HepG2 (cell line): ENCODE results near the gene P2RX7. TPM values are rescaled to one million over a fixed set of nuclear protein-coding genes. Genes with fewer than 3 reads are reported as not detected.

Experiments used
- BHLHE40 ChIP-seq: IDR thresholded peaks from 2 replicates; pipeline ENCODE4 v1.6.1; 2011; ENCODE audit warnings: low read length, improper control_type of control experiment
- CBX2 ChIP-seq, 2 experiments: fragments of 200-600 bp in 1 of 2; sonication (generic); formaldehyde crosslinking in 1 of 2; IDR thresholded peaks; 2 replicates each; pipeline versions ENCODE4 v1.7.0 to v1.8.1; 2018 to 2022; ENCODE audit warnings: low read depth in 2 of 2, low read length in 1 of 2, mild to moderate bottlenecking in 1 of 2, missing genetic modification reagents in 1 of 2
- CREBL2 ChIP-seq: sonication (generic); formaldehyde crosslinking; IDR thresholded peaks from 2 replicates; pipeline ENCODE4 v1.8.1; 2023; ENCODE audit warnings: missing genetic modification reagents, mild to moderate bottlenecking, borderline replicate concordance
- CREM ChIP-seq, 2 experiments: sonication (generic) in 1 of 2; formaldehyde crosslinking in 1 of 2; IDR thresholded peaks; 2 replicates each; pipeline versions ENCODE4 v1.4.0 to v1.6.1; 2016 to 2020; ENCODE audit warnings: antibody characterized with exemption in 1 of 2, mild to moderate bottlenecking in 1 of 2, missing genetic modification reagents in 1 of 2
- EEA1 ChIP-seq: sonication (generic); formaldehyde crosslinking; IDR thresholded peaks from 2 replicates; pipeline ENCODE4 v1.5.1; 2020; ENCODE audit warnings: mild to moderate bottlenecking, missing genetic modification reagents, borderline replicate concordance
- HMGXB3 ChIP-seq: sonication (generic); formaldehyde crosslinking; IDR thresholded peaks from 2 replicates; pipeline ENCODE4 v1.4.0; 2020; ENCODE audit warnings: missing genetic modification reagents, borderline replicate concordance
- KLF6 ChIP-seq: IDR thresholded peaks from 2 replicates; pipeline ENCODE4 v1.8.0; 2016; ENCODE audit warnings: missing biosample characterization, missing genetic modification reagents
- PLRG1 ChIP-seq: fragments of 450-650 bp; conservative IDR thresholded peaks from 2 replicates; pipeline ENCODE4 v1.6.1; 2016
- PRPF4 ChIP-seq: fragments of 200-400 bp; formaldehyde crosslinking; IDR thresholded peaks from 2 replicates; pipeline ENCODE4 v1.6.1; 2016; ENCODE audit warnings: low read length, low read depth; ENCODE audit not compliant: poor library complexity, severe bottlenecking
- RARA ChIP-seq: IDR thresholded peaks from 2 replicates; pipeline ENCODE4 v1.6.1; 2016; ENCODE audit warnings: missing genetic modification reagents, missing compliant biosample characterization
- SAFB2 ChIP-seq: sonication (generic); formaldehyde crosslinking; IDR thresholded peaks from 2 replicates; pipeline ENCODE4 v1.5.1; 2020; ENCODE audit warnings: missing genetic modification reagents, low read depth, mild to moderate bottlenecking, borderline replicate concordance
- SNAPC5 ChIP-seq: sonication (generic); formaldehyde crosslinking; IDR thresholded peaks from 2 replicates; pipeline ENCODE4 v1.8.1; 2023; ENCODE audit warnings: mild to moderate bottlenecking, missing genetic modification reagents, borderline replicate concordance
- SPEN ChIP-seq: sonication (generic); formaldehyde crosslinking; IDR thresholded peaks from 2 replicates; pipeline ENCODE4 v1.5.1; 2020; ENCODE audit warnings: low read depth, mild to moderate bottlenecking, missing genetic modification reagents
- ZBTB33 ChIP-seq: sonication (generic); formaldehyde crosslinking; IDR thresholded peaks from 2 replicates; pipeline ENCODE4 v1.4.0; 2020; ENCODE audit warnings: missing genetic modification reagents
- ZBTB44 ChIP-seq: sonication (generic); formaldehyde crosslinking; IDR thresholded peaks from 2 replicates; pipeline ENCODE4 v1.4.0; 2020; ENCODE audit warnings: missing genetic modification reagents
- ZFAT ChIP-seq: sonication (generic); formaldehyde crosslinking; conservative IDR thresholded peaks from 2 replicates; pipeline ENCODE4 v1.8.1; 2023; ENCODE audit warnings: missing genetic modification reagents, inconsistent platforms
- ZNF224 ChIP-seq: sonication (generic); formaldehyde crosslinking; IDR thresholded peaks from 2 replicates; pipeline ENCODE4 v1.5.0; 2020; ENCODE audit warnings: mild to moderate bottlenecking, missing genetic modification reagents
- ZNF580 ChIP-seq: IDR thresholded peaks from 2 replicates; pipeline ENCODE4 v1.6.1; 2016; ENCODE audit warnings: low read depth, borderline replicate concordance
- polyA plus RNA-seq, 8 experiments: library from polyadenylated mRNA; depleted of rRNA in 3 of 8; stranded (reverse) in 7 of 8; unstranded in 1 of 8; fragments of >200 nt; fragmentation: Illumina TruSeq in 4 of 8; extraction: Trizol in 4 of 8; gene quantifications; 2 replicates each; pipeline versions ENCODE4 v1.2.1 to v1.2.3, GENCODE V29; 2011 to 2016; ENCODE audit warnings: low read depth in 4 of 8, missing spikeins in 1 of 8, mixed read lengths in 1 of 8; ENCODE audit not compliant: insufficient read depth in 1 of 8
- total RNA-seq, 5 experiments: library from RNA; depleted of rRNA; stranded (reverse); fragments of >200 nt; fragmentation: Illumina TruSeq; extraction: Trizol; gene quantifications; 2 replicates each; pipeline ENCODE4 v1.2.3, GENCODE V29; 2016; ENCODE audit warnings: low read depth in 1 of 5

Gene P2RX7
- total and polyA plus RNA-seq, 2 of the 13 experiments (the other 11 are each of a cell fraction or from before 2014, with no cell fraction given) = 0.13 to 0.73 TPM

GRCh38 chr12:121209624-121210572 lies 77.2 kb downstream of the P2RX7 start, which contains the start of gene P2RX4 (continued):
- TF ChIP-seq PLRG1 = no peak
- TF ChIP-seq ZBTB44 = 0 out of 2 replicates have a peak, but pooled peaks have one; percentile 39
- peak; percentile 12; the same call in 1 of the 2 replicates for TF ChIP-seq BHLHE40
- no peak for TF ChIP-seq CREM (IDR thresholded peaks at IDR 0.05)
- no peak for TF ChIP-seq CREM (CRISPR knock-in tag; IDR thresholded peaks at IDR 0.05)
- TF ChIP-seq SNAPC5 (CRISPR knock-in tag) = no peak
- TF ChIP-seq RARA (CRISPR knock-in tag) = no peak
- TF ChIP-seq PRPF4 = no peak
- TF ChIP-seq SPEN = peak; percentile 83
- no peak for TF ChIP-seq CBX2 (IDR thresholded peaks at IDR 0.05; ENCODE audit: low read depth, low read length)
- peak; percentile 42; the same call in 1 of the 2 replicates for TF ChIP-seq CBX2 (CRISPR knock-in tag; IDR thresholded peaks at IDR 0.05; ENCODE audit: low read depth)
- peak; percentile 78; the same call in 1 of the 2 replicates for TF ChIP-seq ZNF224 (CRISPR knock-in tag)
- TF ChIP-seq EEA1 = peak; percentile 84; the same call in 1 of the 2 replicates
- TF ChIP-seq ZBTB33 (CRISPR knock-in tag) = peak; percentile 22; the same call in 1 of the 2 replicates
- peak; percentile 84; the same call in 1 of the 2 replicates for TF ChIP-seq KLF6 (CRISPR knock-in tag)
- TF ChIP-seq CREBL2 (CRISPR knock-in tag) = peak; percentile 52; the same call in 1 of the 2 replicates
- no peak for TF ChIP-seq ZFAT (CRISPR knock-in tag)
- no peak for TF ChIP-seq HMGXB3 (CRISPR knock-in tag)
- peak; percentile 58; the same call in 1 of the 2 replicates for TF ChIP-seq ZNF580 (CRISPR knock-in tag)
- TF ChIP-seq SAFB2 (CRISPR knock-in tag) = peak; percentile 81; the same call in 1 of the 2 replicates
